ENCODE data around the gene RALY. TPM values are rescaled to one million over a fixed set of nuclear protein-coding genes. Genes with fewer than 3 reads are reported as not detected.
A peak's percentile ranks its signal among the peaks of the same experiment; 100 is the strongest.
"Not testable (repeated sequence)": the region's sequence is repeated elsewhere in the genome, so short reads cannot be mapped to it uniquely, and the experiment has no call there.

RALY gene
- polyA plus RNA-seq, 1 donor from 2014 or later = 218 TPM

GRCh38 chr20:34016736-34017135 lies 23.0 kb downstream of the RALY start:
- no peak overlapping the region for H3K4me3 Mint-ChIP-seq
- H3K4me1 Mint-ChIP-seq = peaks cover 52 to 67% (median 65%) of the 10 kb centered on the region in 3 donors
- no peaks in the 10 kb centered on the region for H3K36me3 Mint-ChIP-seq
- H3K27me3 Mint-ChIP-seq = no peaks in the 10 kb centered on the region
- no peaks in the 10 kb centered on the region for H3K9me3 Mint-ChIP-seq
- H3K27ac Mint-ChIP-seq = peak overlapping the region in 2 of 3 donors; percentile 7 to 69

DNA sequence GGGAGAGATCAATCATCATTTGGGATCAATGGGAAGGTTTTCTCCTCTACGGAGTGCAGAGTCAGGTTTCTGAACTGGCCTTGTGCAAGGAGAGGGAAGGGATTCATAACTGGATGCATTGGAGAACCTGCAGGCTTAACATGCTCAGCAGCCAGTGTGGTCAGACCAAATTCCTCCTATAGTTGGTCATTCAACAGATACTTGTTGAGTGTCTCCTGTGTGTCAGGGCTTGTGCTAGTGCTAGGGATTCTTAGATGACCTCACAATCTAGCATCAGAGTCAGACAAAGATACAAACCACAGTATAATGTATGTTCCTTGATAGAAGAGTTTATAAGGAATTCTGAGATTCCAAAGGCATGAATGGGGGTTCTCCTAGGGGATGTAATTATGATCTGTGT lies 23.9 kb downstream of the RALY start:
- H3K36me3 Mint-ChIP-seq = no peaks in the 10 kb centered on the region
- peaks cover 55 to 70% (median 69%) of the 10 kb centered on the region in 3 donors for H3K4me1 Mint-ChIP-seq
- peak overlapping the region in 1 of 3 donors; percentile 36 for H3K27ac Mint-ChIP-seq
- H3K4me3 Mint-ChIP-seq = no peak overlapping the region
- no peaks in the 10 kb centered on the region for H3K9me3 Mint-ChIP-seq
- H3K27me3 Mint-ChIP-seq = no peaks in the 10 kb centered on the region

DNA sequence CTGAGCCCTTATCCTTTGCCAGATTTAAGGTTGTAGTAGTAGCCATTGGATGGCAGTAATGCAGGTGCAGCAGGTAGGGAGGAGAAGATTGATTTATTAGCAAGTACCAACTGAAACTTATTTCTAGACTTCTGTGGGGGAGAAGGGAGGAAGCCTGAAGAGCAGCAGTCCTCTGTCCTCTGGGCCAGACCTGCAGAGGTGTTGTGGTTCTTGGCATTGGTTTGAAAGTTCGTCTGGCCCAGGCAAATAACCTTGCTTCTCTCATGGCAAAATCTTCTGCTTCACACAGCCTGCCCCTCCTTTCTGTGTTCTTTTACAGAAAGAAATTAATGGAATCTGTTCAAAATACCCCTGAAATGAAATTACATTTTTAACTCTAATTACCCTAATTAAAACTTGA lies 24.5 kb downstream of the RALY start:
- H3K27me3 Mint-ChIP-seq = no peaks in the 10 kb centered on the region
- no peak overlapping the region for H3K4me3 Mint-ChIP-seq
- H3K4me1 Mint-ChIP-seq = peaks cover 56 to 74% (median 71%) of the 10 kb centered on the region in 3 donors
- H3K9me3 Mint-ChIP-seq = no peaks in the 10 kb centered on the region
- no peaks in the 10 kb centered on the region for H3K36me3 Mint-ChIP-seq
- H3K27ac Mint-ChIP-seq = peak overlapping the region in 1 of 3 donors; percentile 36

- Mint-ChIP-seq H3K4me1 (peaks cover 45 to 61% (median 52%) of the 10 kb centered on the region in 3 donors), H3K9me3 (no peaks in the 10 kb centered on the region), H3K27me3 (no peaks in the 10 kb centered on the region), H3K36me3 (no peaks in the 10 kb centered on the region), H3K27ac (peak overlapping the region; percentile 70 to 95 (median 76)), H3K4me3 (peak overlapping the region in 2 of 4 donors; percentile 13 to 63)
These were observed 28.6 kb downstream of the RALY start for GRCh38 chr20:34022151-34022838.

DNA sequence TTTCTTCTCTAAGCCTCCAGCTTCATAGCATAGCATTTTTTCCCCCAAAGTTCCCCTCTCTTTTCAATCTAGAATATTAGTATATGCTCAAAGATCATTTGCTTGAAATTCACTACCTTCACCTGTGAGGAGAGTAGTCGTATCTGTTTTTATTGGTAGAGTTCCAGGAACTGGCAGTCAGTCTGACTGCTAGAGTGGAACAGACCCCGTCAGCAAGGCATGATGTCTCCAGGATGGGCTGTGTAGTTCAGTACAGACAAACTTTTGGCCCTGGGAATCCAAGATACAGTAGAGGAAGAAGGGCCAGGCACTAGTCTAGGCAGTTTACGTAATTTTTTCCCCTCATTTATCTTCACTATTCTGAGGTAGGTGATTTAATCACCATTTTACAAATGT lies 29.1 kb downstream of the RALY start:
- no peaks in the 10 kb centered on the region for H3K27me3 Mint-ChIP-seq
- H3K4me3 Mint-ChIP-seq = peak overlapping the region in 2 of 4 donors; percentile 13 to 63
- H3K36me3 Mint-ChIP-seq = no peaks in the 10 kb centered on the region
- peaks cover 45 to 60% (median 52%) of the 10 kb centered on the region in 3 donors for H3K4me1 Mint-ChIP-seq
- no peaks in the 10 kb centered on the region for H3K9me3 Mint-ChIP-seq
- H3K27ac Mint-ChIP-seq = peak overlapping the region; percentile 70 to 95 (median 76)

GRCh38 chr20:34023937-34024722 lies 30.4 kb downstream of the RALY start:
- Mint-ChIP-seq H3K36me3 (no peaks in the 10 kb centered on the region), H3K4me1 (peaks cover 44 to 58% (median 48%) of the 10 kb centered on the region in 3 donors), H3K27me3 (no peaks in the 10 kb centered on the region), H3K9me3 (no peaks in the 10 kb centered on the region), H3K27ac (peak overlapping the region in 1 of 3 donors; percentile 45), H3K4me3 (peak overlapping the region in 1 of 4 donors; percentile 61)

- peak overlapping the region in 1 of 4 donors; percentile 61 for H3K4me3 Mint-ChIP-seq
- H3K4me1 Mint-ChIP-seq = peaks cover 44 to 58% (median 47%) of the 10 kb centered on the region in 3 donors
- peak overlapping the region in 2 of 3 donors; percentile 45 to 59 for H3K27ac Mint-ChIP-seq
- H3K36me3 Mint-ChIP-seq = no peaks in the 10 kb centered on the region
- no peaks in the 10 kb centered on the region for H3K27me3 Mint-ChIP-seq
- H3K9me3 Mint-ChIP-seq = no peaks in the 10 kb centered on the region
These were observed 31.1 kb downstream of the RALY start for GRCh38 chr20:34024723-34025351.

GRCh38 chr20:34028013-34028412 lies 34.3 kb downstream of the RALY start:
- not testable (repeated sequence) for H3K4me3 Mint-ChIP-seq, H3K36me3 Mint-ChIP-seq, H3K9me3 Mint-ChIP-seq, H3K27me3 Mint-ChIP-seq
- H3K4me1 Mint-ChIP-seq = peaks cover 27 to 44% (median 32%) of the 10 kb centered on the region in 3 donors
- H3K27ac Mint-ChIP-seq = peak overlapping the region in 1 of 3 donors; percentile 83

- Mint-ChIP-seq H3K4me1 (peaks cover 21 to 42% (median 36%) of the 10 kb centered on the region in 3 donors), H3K9me3 (no peaks in the 10 kb centered on the region), H3K4me3 (no peak overlapping the region), H3K36me3 (peaks cover 3% of the 10 kb centered on the region), H3K27me3 (no peaks in the 10 kb centered on the region), H3K27ac (no peak overlapping the region)
These were observed 35.7 kb downstream of the RALY start for GRCh38 chr20:34029415-34029814.

- no peak overlapping the region for H3K4me3 Mint-ChIP-seq
- peak overlapping the region in 1 of 3 donors; percentile 40 for H3K27ac Mint-ChIP-seq
- H3K9me3 Mint-ChIP-seq = no peaks in the 10 kb centered on the region
- H3K36me3 Mint-ChIP-seq = peaks cover 5% of the 10 kb centered on the region
- no peaks in the 10 kb centered on the region for H3K27me3 Mint-ChIP-seq
- H3K4me1 Mint-ChIP-seq = peaks cover 20 to 38% (median 36%) of the 10 kb centered on the region in 3 donors
These were observed 36.7 kb downstream of the RALY start for GRCh38 chr20:34030456-34030855.

DNA sequence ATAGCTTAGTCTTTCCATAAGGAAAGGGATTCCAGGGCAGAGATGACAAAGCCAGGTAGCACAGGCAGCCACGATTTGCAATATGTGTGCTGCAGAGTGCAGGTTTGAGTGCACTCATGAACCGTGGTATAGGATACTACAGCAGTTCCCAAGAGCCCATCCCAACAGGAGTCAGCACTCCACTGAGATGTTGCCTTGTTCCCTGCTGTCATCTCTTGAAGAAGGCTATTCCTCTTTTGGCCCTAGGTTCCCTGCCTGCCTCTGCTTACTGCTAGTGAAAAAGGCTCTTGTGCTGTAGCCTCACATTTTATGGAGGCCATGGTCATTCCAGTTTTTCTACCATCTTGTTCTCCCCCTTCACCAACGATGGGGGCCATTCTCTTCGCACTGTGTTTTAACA lies 40.2 kb downstream of the RALY start:
- no peaks in the 10 kb centered on the region for H3K27me3 Mint-ChIP-seq
- H3K36me3 Mint-ChIP-seq = peaks cover 5% of the 10 kb centered on the region
- H3K9me3 Mint-ChIP-seq = no peaks in the 10 kb centered on the region
- no peak overlapping the region for H3K4me3 Mint-ChIP-seq
- peaks cover 28 to 52% (median 45%) of the 10 kb centered on the region in 3 donors for H3K4me1 Mint-ChIP-seq
- H3K27ac Mint-ChIP-seq = peak overlapping the region in 1 of 3 donors; percentile 35

DNA sequence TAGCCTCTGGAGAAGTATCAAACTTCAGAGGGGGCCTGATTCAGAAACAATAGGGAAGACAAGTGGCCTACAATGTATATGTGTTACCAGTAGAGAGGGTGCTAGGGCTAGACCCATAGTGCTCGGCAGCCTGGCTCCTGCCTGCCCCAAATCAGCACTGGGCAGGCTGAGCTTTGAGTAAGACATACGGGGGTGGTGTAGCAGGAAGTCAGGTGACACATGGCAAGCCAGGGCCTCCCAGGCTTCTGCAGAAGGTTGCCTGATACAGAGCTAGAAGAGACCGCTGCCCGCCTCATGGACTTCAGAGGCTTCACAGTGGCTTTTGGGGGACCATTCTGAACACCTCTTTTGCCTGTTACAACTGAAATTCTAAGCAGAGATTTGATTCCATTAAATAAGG lies 43.4 kb downstream of the RALY start:
- Mint-ChIP-seq H3K9me3 (no peaks in the 10 kb centered on the region), H3K4me1 (peaks cover 36 to 65% (median 45%) of the 10 kb centered on the region in 3 donors), H3K36me3 (peaks cover 5% of the 10 kb centered on the region), H3K27me3 (no peaks in the 10 kb centered on the region), H3K4me3 (peak overlapping the region in 1 of 4 donors; percentile 46), H3K27ac (peak overlapping the region in 2 of 3 donors; percentile 14 to 19)

GRCh38 chr20:34037767-34038166 lies 44.1 kb downstream of the RALY start:
- Mint-ChIP-seq H3K36me3 (peaks cover 3% of the 10 kb centered on the region), H3K27ac (peak overlapping the region in 2 of 3 donors; percentile 7 to 23), H3K4me3 (no peak overlapping the region), H3K4me1 (peaks cover 37 to 65% (median 47%) of the 10 kb centered on the region in 3 donors), H3K9me3 (no peaks in the 10 kb centered on the region), H3K27me3 (no peaks in the 10 kb centered on the region)

GRCh38 chr20:34040300-34040995 lies 46.7 kb downstream of the RALY start:
- Mint-ChIP-seq H3K36me3 (peaks cover 1% of the 10 kb centered on the region), H3K27me3 (no peaks in the 10 kb centered on the region), H3K4me3 (no peak overlapping the region), H3K4me1 (peaks cover 40 to 61% (median 56%) of the 10 kb centered on the region in 3 donors), H3K9me3 (no peaks in the 10 kb centered on the region), H3K27ac (no peak overlapping the region)
